Measurements from ENCODE around the gene NGRN. TPM values are rescaled to one million over a fixed set of nuclear protein-coding genes. Genes with fewer than 3 reads are reported as not detected.
"Not testable (repeated sequence)": the region's sequence is repeated elsewhere in the genome, so short reads cannot be mapped to it uniquely, and the experiment has no call there.

NGRN gene
- total and polyA plus RNA-seq, 2 donors (not counting 1 experiment from before 2014, with no cell fraction given): 23.1 to 45.5 TPM

DNA sequence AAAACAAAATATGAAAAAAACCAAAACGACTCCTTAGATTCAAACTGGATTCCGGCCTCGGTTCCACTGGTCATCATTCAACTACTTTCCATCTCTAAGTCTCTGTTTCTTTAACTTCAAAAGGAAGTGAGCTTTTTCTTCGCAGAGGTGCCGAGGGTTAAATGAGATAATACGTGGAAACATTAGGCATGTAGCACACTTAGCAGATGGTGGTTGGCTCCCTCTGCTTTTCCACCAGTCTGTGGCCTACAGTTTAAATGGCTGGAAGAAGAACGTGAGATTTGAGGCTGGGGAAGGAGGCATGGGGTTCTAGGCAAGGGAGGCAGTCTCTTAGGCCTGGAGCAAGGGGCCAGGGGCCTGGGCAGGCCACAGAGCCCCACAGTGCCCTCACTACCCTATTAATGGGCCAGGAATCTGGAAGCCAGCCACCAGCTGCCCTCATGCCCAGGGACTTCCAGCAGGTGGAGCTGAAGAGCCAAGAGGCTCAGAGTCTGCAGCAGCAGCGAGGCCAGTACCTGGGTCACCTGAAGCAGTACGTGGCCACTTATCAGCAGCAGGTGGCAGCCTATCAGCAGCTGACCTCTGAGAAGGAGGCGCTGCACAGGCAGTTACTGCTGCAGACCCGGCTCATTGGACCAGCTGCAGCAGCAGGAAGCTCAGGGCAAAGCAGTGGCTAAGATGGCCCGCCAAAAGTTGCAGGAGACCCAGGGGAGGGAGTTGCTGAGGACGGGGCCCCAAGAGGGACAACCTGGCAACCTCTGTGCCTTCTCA lies 27.8 kb downstream of the NGRN start:
- H3K27me3 Mint-ChIP-seq: not testable (repeated sequence)
- peak; percentile 54 for ATAC-seq (ENCODE audit: low read depth)

DNA sequence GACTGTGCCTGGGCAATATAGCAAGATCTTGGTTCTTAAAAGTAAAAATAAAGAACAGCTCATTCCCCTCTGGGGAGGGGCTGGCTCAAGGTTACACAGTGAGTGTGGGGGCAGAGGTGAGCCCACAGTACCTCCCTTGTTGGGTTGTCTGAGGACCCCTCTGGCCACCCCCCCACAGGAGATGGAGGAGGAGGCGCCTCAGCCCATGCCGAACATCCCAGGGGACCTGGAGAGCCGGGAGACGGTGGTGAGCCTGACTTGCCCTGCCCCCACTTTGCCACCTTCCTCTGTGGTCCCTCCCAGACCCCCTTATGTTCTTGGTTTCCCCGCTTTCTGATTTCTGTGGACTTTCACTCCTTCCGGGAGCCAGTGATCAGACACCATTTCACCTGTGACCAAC lies 28.7 kb downstream of the NGRN start:
- Mint-ChIP-seq H3K4me1 (peaks cover 9% of the 10 kb centered on the region), H3K9me3 (ENCODE audit: insufficient read depth) (no peaks in the 10 kb centered on the region), H3K27me3 (no peaks in the 10 kb centered on the region), H3K4me3 (no peak overlapping the region), H3K27ac (no peak overlapping the region)
- H3K9me3 ChIP-seq (ENCODE audit: control extremely low read depth in 1 of 3, control insufficient read depth in 2 of 3, insufficient read depth in 1 of 3, low read length in 2 of 3): peaks cover 0 to 5% (median 0%) of the 10 kb centered on the region in 3 donors
- TF ChIP-seq EZH2 (IDR thresholded peaks at IDR 0.05; ENCODE audit: borderline replicate concordance, insufficient read depth, low read depth, low read length, poor library complexity, severe bottlenecking): no peak
- TF ChIP-seq, protein P1, sequence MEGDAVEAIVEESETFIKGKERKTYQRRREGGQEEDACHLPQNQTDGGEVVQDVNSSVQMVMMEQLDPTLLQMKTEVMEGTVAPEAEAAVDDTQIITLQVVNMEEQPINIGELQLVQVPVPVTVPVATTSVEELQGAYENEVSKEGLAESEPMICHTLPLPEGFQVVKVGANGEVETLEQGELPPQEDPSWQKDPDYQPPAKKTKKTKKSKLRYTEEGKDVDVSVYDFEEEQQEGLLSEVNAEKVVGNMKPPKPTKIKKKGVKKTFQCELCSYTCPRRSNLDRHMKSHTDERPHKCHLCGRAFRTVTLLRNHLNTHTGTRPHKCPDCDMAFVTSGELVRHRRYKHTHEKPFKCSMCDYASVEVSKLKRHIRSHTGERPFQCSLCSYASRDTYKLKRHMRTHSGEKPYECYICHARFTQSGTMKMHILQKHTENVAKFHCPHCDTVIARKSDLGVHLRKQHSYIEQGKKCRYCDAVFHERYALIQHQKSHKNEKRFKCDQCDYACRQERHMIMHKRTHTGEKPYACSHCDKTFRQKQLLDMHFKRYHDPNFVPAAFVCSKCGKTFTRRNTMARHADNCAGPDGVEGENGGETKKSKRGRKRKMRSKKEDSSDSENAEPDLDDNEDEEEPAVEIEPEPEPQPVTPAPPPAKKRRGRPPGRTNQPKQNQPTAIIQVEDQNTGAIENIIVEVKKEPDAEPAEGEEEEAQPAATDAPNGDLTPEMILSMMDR (IDR thresholded peaks at IDR 0.05): no peak
- no peaks in the 10 kb centered on the region for H3K36me3 ChIP-seq (replicated peaks in 1 of 2; ENCODE audit: control extremely low read depth in 1 of 2, control insufficient read depth in 1 of 2, extremely low read depth in 1 of 2, insufficient read depth in 2 of 2, low read length in 1 of 2)
- CTCF ChIA-PET: interaction anchor here (1.0 to 1.7 kb wide), 9 partner anchors 10 to 978 kb away, joined by 3 to 9 read pairs (median 3); partner anchors contain the start of gene IDH2
- no peaks in the 10 kb centered on the region for H3K79me2 ChIP-seq (ENCODE audit: control insufficient read depth, insufficient read depth, low read length)
- no peak overlapping the region for H3K4me2 ChIP-seq (replicated peaks; ENCODE audit: low read depth, low read length, poor library complexity, severe bottlenecking)
- no peaks in the 10 kb centered on the region for H4K20me1 ChIP-seq (ENCODE audit: control insufficient read depth, insufficient read depth, low read length, poor library complexity, severe bottlenecking)
- no peak overlapping the region for H3K27ac ChIP-seq (ENCODE audit: low read length in 2 of 2)
- WGBS (ENCODE audit: insufficient coverage): 88% methylated on average over 6 of the region's 6 CpGs
- H3K27me3 ChIP-seq (replicated peaks in 1 of 4; ENCODE audit: control extremely low read depth in 1 of 4, control insufficient read depth in 3 of 4, insufficient read depth in 4 of 4, low read length in 3 of 4): no peaks in the 10 kb centered on the region
- peaks cover 0 to 7% of the 10 kb centered on the region in 2 donors for H3K4me1 ChIP-seq (ENCODE audit: control insufficient read depth in 2 of 2, insufficient read depth in 2 of 2, low read length in 2 of 2)
- H2AFZ ChIP-seq (ENCODE audit: insufficient read depth, low read depth, low read length, poor library complexity, severe bottlenecking): no peak overlapping the region
- no peak overlapping the region for H3K4me3 ChIP-seq (ENCODE audit: control extremely low read depth in 1 of 5, extremely low read depth in 1 of 5, insufficient read depth in 1 of 5, low read depth in 2 of 5, low read length in 4 of 5)
- no peak for DNase-seq
- ATAC-seq (ENCODE audit: low read depth): no peak
- no peak overlapping the region for H3K9ac ChIP-seq (ENCODE audit: low read length)
- intact Hi-C loops (cut with micrococcal nuclease): no loop called here
- POLR2A ChIA-PET: no interaction called here

More for the DNA sequence above, 27.8 kb downstream of the NGRN start:
- POLR2A ChIA-PET: interaction anchor here (0.6 kb wide), 1 partner anchor 537 kb away, joined by 3 read pairs; no protein-coding TSS in a partner anchor
- H3K4me3 ChIP-seq (ENCODE audit: control extremely low read depth in 1 of 5, extremely low read depth in 1 of 5, insufficient read depth in 1 of 5, low read depth in 2 of 5, low read length in 4 of 5); intact Hi-C loops (cut with micrococcal nuclease); H3K36me3 ChIP-seq (replicated peaks in 1 of 2; ENCODE audit: control extremely low read depth in 1 of 2, control insufficient read depth in 1 of 2, extremely low read depth in 1 of 2, insufficient read depth in 2 of 2, low read length in 1 of 2); H3K27ac ChIP-seq (ENCODE audit: low read length in 2 of 2); H3K27ac Mint-ChIP-seq; H3K4me1 ChIP-seq (ENCODE audit: control insufficient read depth in 2 of 2, insufficient read depth in 2 of 2, low read length in 2 of 2); H3K27me3 ChIP-seq (replicated peaks in 1 of 4; ENCODE audit: control extremely low read depth in 1 of 4, control insufficient read depth in 3 of 4, insufficient read depth in 4 of 4, low read length in 3 of 4); H3K9me3 Mint-ChIP-seq (ENCODE audit: insufficient read depth); H3K79me2 ChIP-seq (ENCODE audit: control insufficient read depth, insufficient read depth, low read length); H3K9ac ChIP-seq (ENCODE audit: low read length); H4K20me1 ChIP-seq (ENCODE audit: control insufficient read depth, insufficient read depth, low read length, poor library complexity, severe bottlenecking); H3K9me3 ChIP-seq (ENCODE audit: control extremely low read depth in 1 of 3, control insufficient read depth in 2 of 3, insufficient read depth in 1 of 3, low read length in 2 of 3); H3K4me1 Mint-ChIP-seq: not testable (repeated sequence)
- H3K4me3 Mint-ChIP-seq: peak overlapping the region; percentile 34
- Histone ChIP-seq H3K4me2 (replicated peaks; ENCODE audit: low read depth, low read length, poor library complexity, severe bottlenecking) (peak overlapping the region; percentile 53), H2AFZ (ENCODE audit: insufficient read depth, low read depth, low read length, poor library complexity, severe bottlenecking) (peak overlapping the region; percentile 58)
- DNase-seq: peak; percentile 75
- CTCF ChIA-PET: interaction anchor here (0.6 to 1.9 kb wide), 24 partner anchors 8 to 979 kb away, joined by 3 to 9 read pairs (median 3); partner anchors contain the start of genes CIB1, HDDC3 and IDH2
- 33% methylated on average over 9 of the region's 13 CpGs for WGBS (ENCODE audit: insufficient coverage)
- TF ChIP-seq, protein P1 (IDR thresholded peaks at IDR 0.05): peak; percentile 86
